IPS-18c (cell line): Measurements from ENCODE around the gene UTS2R.
"Not testable (repeated sequence)": the region's sequence is repeated elsewhere in the genome, so short reads cannot be mapped to it uniquely, and the experiment has no call there.

Experiments
- H3K4me3 ChIP-seq: 2 replicates; pipeline ENCODE4 v1.7.0; 2013; ENCODE audit warnings: low read depth, mild to moderate bottlenecking, low read length, moderate library complexity; ENCODE audit not compliant: insufficient read depth
- H3K9me3 ChIP-seq: one replicate; pipeline ENCODE4 v1.6.1; 2013; ENCODE audit warnings: mild to moderate bottlenecking, low read length, moderate library complexity; ENCODE audit not compliant: control insufficient read depth, insufficient read depth

The UTS2R gene

DNA sequence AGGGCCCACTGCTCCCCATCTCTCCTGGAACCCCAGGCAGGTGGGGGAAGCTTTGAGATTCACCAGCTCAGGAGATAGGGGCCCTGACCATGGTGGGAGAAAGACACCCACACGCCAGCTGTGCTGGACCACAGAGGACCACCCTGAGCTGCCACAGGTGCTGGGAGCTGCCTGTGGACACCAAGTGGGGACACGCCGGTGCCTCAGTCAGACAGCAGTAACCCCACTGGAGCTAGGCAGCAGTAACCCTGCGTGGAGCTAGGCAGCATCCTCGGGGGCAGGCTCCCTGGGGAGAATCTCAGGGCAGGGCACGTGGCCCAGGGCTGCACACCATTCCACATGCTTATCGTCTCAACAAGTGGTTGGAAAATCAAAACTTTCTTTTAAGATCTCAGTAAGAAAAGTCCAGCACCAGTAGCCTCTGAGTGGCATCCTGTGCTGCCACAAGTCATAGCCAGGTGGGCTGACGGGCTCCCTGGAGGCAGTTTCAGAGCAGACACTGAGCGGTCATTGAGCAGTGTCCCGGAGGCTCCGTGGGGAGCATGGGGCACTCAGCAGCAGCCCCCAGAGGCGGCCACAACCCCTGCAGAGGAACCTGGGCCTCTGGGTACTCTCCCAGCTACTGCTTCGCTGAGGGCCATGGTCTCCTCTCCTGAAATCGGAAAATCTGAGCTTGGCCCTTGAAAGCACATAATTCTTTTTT is 38.6 kb downstream of the UTS2R start:
- H3K9me3 ChIP-seq, result no peaks in the 10 kb centered on the region
- no peak overlapping the region for H3K4me3 ChIP-seq

- H3K9me3 ChIP-seq, result no peaks in the 10 kb centered on the region
- H3K4me3 ChIP-seq, result no peak overlapping the region
Measured at GRCh38 chr17:82411396-82412053, 40.0 kb downstream of the UTS2R start.

GRCh38 chr17:82412081-82412480 is 40.5 kb downstream of the UTS2R start:
- H3K9me3 ChIP-seq, H3K4me3 ChIP-seq: not testable (repeated sequence)

DNA sequence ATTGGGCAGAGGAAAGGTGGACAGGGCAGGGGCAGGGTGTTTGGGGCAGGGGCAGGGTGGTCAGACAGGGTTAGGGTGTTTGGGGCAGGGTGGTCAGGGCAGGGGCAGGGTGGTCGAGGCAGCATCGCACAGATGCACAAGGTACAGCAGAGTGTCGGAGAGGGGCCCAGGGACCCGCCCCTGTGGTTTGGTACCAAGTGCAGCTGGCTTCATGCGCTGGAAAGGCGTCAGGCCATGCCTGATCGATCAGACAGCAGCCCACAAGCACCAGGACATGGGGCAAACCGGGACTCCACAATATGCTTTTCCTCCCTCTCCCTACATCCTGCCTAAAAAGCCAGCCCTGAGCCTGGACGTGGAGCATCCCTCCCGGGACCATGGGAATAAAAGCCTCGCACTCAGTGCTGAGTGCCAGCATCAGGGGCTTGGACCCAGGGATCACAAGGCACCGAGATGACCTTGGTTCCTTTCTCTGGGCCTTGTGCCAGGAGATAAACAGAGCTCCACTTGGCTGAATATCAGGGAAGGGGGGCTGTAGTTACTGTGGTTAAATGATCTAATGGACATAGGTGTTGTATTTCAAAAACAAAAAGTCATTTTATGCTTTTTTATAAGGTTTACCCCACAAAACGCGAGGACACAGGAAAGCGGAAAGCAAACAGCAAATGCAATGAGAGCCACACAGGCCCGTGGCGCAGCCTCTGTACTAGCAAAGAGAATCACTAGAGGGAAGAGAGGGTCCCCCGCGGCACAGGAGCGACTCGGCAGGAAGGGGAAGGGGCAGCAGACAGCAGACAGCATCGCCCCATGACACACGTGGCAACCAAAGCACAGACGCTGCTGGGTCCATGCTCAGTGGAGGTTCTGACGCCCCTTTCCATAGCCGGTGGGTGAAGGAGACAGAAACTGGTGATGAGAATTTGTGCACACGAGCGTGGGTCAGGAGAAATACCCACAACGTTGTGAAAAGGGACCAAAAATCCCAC is 41.3 kb downstream of the UTS2R start:
- Histone ChIP-seq H3K9me3 (no peaks in the 10 kb centered on the region), H3K4me3 (no peak overlapping the region)

- H3K9me3 ChIP-seq, result no peaks in the 10 kb centered on the region
- no peak overlapping the region for H3K4me3 ChIP-seq
Measured at GRCh38 chr17:82414548-82415281, 43.1 kb downstream of the UTS2R start.

DNA sequence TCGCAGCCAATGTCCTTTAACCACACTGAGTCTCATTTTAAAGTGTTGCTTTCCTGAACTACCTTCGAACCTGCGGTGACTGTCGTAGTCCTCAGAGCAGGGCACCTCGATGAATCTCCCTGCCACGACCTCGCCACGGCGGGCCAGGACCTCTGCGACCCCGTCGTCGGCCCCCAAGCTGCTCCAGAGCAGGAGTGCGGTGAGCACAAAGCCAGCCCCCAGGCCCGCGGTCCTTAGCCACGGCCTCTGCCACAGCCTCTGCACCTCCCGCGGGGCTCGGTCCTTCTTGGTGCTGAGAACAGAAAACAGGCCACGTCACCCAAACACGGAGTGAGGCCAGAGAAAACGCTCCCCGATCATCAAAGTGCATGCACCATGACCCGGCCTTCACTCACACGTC is 43.8 kb downstream of the UTS2R start:
- Histone ChIP-seq H3K9me3 (no peaks in the 10 kb centered on the region), H3K4me3 (no peak overlapping the region)

GRCh38 chr17:82415786-82416185 is 44.2 kb downstream of the UTS2R start:
- Histone ChIP-seq H3K4me3 (no peak overlapping the region), H3K9me3 (no peaks in the 10 kb centered on the region)

DNA sequence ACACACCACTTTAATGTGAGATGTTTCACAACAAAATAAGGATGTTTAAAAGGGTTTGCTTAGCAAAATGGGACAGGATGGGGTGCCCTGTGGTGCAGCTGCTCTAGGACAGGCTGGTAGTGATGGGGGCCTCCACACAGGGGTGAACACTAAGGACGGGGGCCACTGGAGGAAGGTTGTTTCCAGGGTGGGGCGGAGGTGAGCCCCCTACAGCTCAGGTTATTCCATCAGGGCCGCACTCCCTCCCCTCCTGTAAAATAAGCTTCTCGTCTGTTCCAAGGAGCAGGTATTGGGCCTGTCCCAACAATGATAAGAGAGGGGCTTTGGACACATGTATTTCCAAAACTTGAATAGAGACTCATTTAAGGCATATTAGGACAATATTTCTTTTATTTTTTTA is 44.7 kb downstream of the UTS2R start:
- no peak overlapping the region for H3K4me3 ChIP-seq
- H3K9me3 ChIP-seq, result no peaks in the 10 kb centered on the region

DNA sequence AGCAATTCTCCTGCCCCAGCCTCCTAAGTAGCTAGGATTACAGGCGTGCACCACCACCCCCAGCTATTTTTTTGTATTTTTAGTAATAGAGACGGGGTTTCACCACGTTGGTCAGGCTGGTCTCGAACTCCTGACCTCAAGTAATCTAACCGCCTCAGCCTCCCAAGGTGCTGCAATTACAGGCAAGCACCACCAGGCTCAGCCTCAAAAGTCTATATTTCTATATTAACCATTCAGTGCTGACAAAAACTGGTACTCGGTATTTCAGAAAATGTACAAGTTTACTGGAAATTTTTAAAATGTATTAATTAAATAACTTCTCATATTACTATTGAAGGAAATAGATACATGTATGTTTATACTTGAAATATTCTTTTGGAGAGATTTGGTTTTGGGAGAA is 45.2 kb downstream of the UTS2R start:
- no peak overlapping the region for H3K4me3 ChIP-seq
- no peaks in the 10 kb centered on the region for H3K9me3 ChIP-seq

DNA sequence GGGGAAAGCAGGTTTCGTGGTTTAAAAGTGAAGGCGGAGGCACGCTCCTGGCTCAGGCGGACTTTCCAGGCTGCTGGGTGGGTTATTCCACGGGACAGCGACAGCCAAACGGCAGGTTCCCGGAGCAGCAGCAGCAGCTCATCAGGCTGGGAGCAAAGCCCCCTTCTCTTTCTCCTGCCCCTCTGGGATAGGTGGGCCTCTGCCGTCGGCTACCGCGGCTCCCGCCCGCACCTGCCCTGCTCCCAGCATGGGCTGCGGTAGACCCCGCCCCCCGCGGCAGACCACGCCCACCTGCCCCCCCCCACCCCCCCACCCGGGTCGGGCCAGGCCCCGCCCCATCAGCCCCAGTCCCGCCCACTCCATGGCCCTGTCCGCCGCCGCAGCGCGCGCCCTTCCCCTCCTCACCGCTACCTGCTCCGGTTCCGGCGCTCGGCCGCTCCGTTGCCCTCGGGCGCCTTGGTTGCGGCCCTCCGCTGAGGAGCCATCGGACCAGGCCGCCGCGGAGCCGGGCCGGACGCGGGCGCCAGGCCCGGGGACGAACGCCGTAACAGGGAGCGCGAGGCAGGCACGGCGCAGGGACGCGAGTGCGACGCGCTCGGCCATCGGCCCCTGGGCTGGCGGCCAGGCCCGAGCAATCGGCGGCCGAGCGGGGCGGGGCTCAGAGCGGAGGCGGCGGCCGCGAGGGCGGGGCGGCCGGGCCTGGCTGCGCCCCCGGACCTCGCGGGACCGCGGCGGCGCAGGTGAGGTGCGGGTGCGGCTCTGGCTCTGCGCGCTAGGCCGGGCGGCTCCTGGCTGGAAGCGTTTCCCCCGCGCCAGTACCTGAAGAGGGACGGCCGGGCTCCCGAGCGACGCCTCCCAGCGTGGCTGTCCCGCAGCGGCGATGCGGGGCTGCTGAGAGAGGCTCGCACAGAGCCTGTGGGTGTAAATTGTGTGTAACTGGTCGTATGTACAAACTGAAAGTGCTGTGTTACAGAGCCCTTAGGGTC is 46.7 kb downstream of the UTS2R start, which contains the start of the genes HEXD and OGFOD3:
HEXD (plus strand) TSS at position 347 of the 986 bp plus-strand sequence. CDS start 1,453 bp downstream, outside the sequence.
OGFOD3 (minus strand) TSS at position 586 of the 986 bp plus-strand sequence; CDS start at position 485, 101 bp downstream.
- H3K9me3 ChIP-seq, result no peaks in the 10 kb centered on the region
- H3K4me3 ChIP-seq, result peak within 1 kb of the TSS; percentile 98

DNA sequence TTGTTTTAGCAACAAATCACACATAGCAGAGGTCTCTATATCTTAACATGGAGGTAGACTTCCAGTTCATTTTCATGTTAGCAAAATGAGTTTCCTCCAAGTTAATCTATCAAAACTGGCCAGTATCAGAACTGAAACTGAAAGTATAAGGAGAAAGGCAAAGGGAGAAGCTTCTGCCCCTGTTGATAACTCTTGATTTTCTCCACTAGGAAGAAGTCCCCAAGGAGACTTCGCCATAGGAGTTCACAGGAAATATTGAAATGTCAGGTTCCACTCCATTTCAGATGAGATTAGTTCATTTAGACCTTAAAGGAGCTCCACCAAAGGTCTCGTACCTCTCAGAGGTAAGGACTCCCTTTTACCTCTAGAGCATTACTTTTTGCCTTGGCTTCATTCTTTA is 48.0 kb downstream of the UTS2R start:
- H3K9me3 ChIP-seq, result no peaks in the 10 kb centered on the region
- no peak overlapping the region for H3K4me3 ChIP-seq

- no peaks in the 10 kb centered on the region for H3K9me3 ChIP-seq
- no peak overlapping the region for H3K4me3 ChIP-seq
Measured at GRCh38 chr17:82424001-82424862, 52.7 kb downstream of the UTS2R start.

GRCh38 chr17:82424863-82425159 is 53.2 kb downstream of the UTS2R start:
- Histone ChIP-seq H3K4me3 (no peak overlapping the region), H3K9me3 (no peaks in the 10 kb centered on the region)
